H1 (cell line): ENCODE data around the gene C7orf25. TPM values are rescaled to one million over a fixed set of nuclear protein-coding genes. Genes with fewer than 3 reads are reported as not detected.

Experiments
- BACH1 ChIP-seq: IDR thresholded peaks from 2 replicates; pipeline ENCODE4 v1.6.1; 2012; ENCODE audit warnings: low read length, improper control_type of control experiment
- CHD1 ChIP-seq: IDR thresholded peaks from 2 replicates; pipeline ENCODE4 v1.6.1; 2012; ENCODE audit warnings: low read depth, low read length, improper control_type of control experiment
- CHD7 ChIP-seq: fragments of 300-600 bp; sonication (generic); IDR thresholded peaks from 2 replicates; pipeline ENCODE4 v1.7.1; 2012; ENCODE audit warnings: low read length, moderate library complexity, mild to moderate bottlenecking, inconsistent platforms; ENCODE audit not compliant: insufficient replicate concordance
- EGR1 ChIP-seq: IDR thresholded peaks from 2 replicates; pipeline ENCODE4 v1.6.1; 2011; ENCODE audit warnings: low read depth, low read length, borderline replicate concordance
- HDAC2 ChIP-seq, 2 experiments: fragments of 300-600 bp in 1 of 2; sonication (generic) in 1 of 2; IDR thresholded peaks; 2 replicates each; pipeline ENCODE4 v1.6.1; 2011 to 2012; ENCODE audit warnings: low read depth in 2 of 2, low read length in 2 of 2, mild to moderate bottlenecking in 2 of 2, moderate library complexity in 2 of 2, borderline replicate concordance in 1 of 2, inconsistent platforms in 1 of 2
- KDM4A ChIP-seq: IDR thresholded peaks from one replicate; pipeline ENCODE4 v1.7.1; 2012; ENCODE audit warnings: low read depth, mild to moderate bottlenecking, moderate library complexity, low read length, inconsistent platforms; ENCODE audit not compliant: severe bottlenecking
- NANOG ChIP-seq: IDR thresholded peaks from 2 replicates; pipeline ENCODE4 v1.6.1; 2011; ENCODE audit warnings: low read length, low read depth, mild to moderate bottlenecking, inconsistent platforms; ENCODE audit not compliant: insufficient read depth, poor library complexity, severe bottlenecking
- RFX5 ChIP-seq: IDR thresholded peaks from 2 replicates; pipeline ENCODE4 v1.6.1; 2011; ENCODE audit warnings: low read depth, low read length, improper control_type of control experiment, borderline replicate concordance
- SIN3A ChIP-seq, 2 experiments: IDR thresholded peaks in 1 of 2; conservative IDR thresholded peaks in 1 of 2; 2 replicates each; pipeline ENCODE4 v1.6.1; 2011 to 2012; ENCODE audit warnings: low read length in 2 of 2, improper control_type of control experiment in 1 of 2, low read depth in 1 of 2, mild to moderate bottlenecking in 1 of 2
- polyA plus RNA-seq, 7 experiments: library from polyadenylated mRNA; depleted of rRNA in 3 of 7; stranded (reverse) in 5 of 7; unstranded in 2 of 7; fragments of >200 nt in 5 of 7; fragments of 200-250 nt in 2 of 7; gene quantifications; 1 replicate in 5 of 7; 2 replicates in 1 of 7; 4 replicates in 1 of 7; pipeline versions ENCODE4 v1.2.1 to v1.2.3, GENCODE V29; 2011 to 2013; ENCODE audit warnings: missing spikeins in 2 of 7, mixed read lengths in 2 of 7
- total RNA-seq: library from RNA; stranded (reverse); fragmentation: NEBNext Ultra II Directional; extraction: Animal tissue kit (Norgen Biotek cat#: 25700); gene quantifications from 2 replicates; pipeline ENCODE4 v1.2.1, GENCODE V29; 2021

C7orf25 gene
- total and polyA plus RNA-seq, 2 of the 8 experiments (the other 6 are each of a cell fraction or from before 2014, with no cell fraction given), result 0.70 to 4.5 TPM

GRCh38 chr7:42914009-42914408 is 2.1 kb upstream of the C7orf25 start (continued):
- TF ChIP-seq CHD7 (no peak), CHD1 (no peak), EGR1 (no peak), SIN3A (conservative IDR thresholded peaks at IDR 0.05 in 1 of 2, IDR thresholded peaks at IDR 0.05 in 1 of 2; ENCODE audit: low read depth in 1 of 2, low read length in 2 of 2) (no peak), HDAC2 (IDR thresholded peaks at IDR 0.05; ENCODE audit: borderline replicate concordance in 1 of 2, low read depth in 2 of 2, low read length in 2 of 2) (no peak), NANOG (no peak), KDM4A (no peak), BACH1 (no peak), RFX5 (no peak)
